ENCODE measurements around the gene NUP54.

DNA sequence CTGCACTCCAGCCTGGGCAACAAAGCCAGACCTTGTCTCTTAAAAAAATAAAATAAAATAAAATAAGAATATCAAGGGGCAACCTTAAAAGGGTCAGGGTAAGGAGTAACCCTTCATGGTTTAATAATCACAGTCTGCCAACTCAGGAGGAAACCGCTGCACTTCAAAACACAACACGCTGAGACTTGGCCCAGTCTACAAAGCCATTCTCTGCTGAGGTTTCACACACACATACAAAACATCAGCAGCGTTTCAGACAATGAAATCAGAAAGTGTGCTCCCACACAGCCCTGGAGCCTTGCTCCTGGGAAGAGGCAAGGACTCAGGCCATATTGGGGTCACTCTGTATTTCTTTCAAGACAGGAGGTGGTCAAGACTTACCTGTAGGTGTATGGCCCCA, 47.1 kb upstream of the NUP54 start:
- no peak for TF ChIP-seq ZNF699 (CRISPR knock-in tag; IDR thresholded peaks at IDR 0.05; ENCODE audit: insufficient replicate concordance)
- no peak for TF ChIP-seq POLR2B (IDR thresholded peaks at IDR 0.05; ENCODE audit: low read depth, partially characterized antibody)
- no peak for TF ChIP-seq ETV6 (IDR thresholded peaks at IDR 0.05; ENCODE audit: borderline replicate concordance in 1 of 2, low read depth in 2 of 2, low read length in 1 of 2)
- no peak for TF ChIP-seq ETV6 (CRISPR knock-in tag; IDR thresholded peaks at IDR 0.05; ENCODE audit: borderline replicate concordance)

All from K562 (cell line).